NCI-H510A (cell line): Measurements from ENCODE around the gene KNSTRN.

Experiments
- DNase-seq: peaks from one replicate; lab custom pipeline; 2025; lab: John Stamatoyannopoulos, UW

Gene KNSTRN

GRCh38 chr15:40435023-40435709 lies 52.6 kb downstream of the KNSTRN start:
- DNase-seq = no peak

- no peak for DNase-seq
Observed at GRCh38 chr15:40435710-40436089, 53.2 kb downstream of the KNSTRN start.

GRCh38 chr15:40436116-40436891 lies 53.8 kb downstream of the KNSTRN start:
- no peak for DNase-seq

GRCh38 chr15:40436892-40437751 lies 54.6 kb downstream of the KNSTRN start:
- no peak for DNase-seq

- no peak for DNase-seq
Observed at GRCh38 chr15:40437752-40438687, 55.5 kb downstream of the KNSTRN start.

GRCh38 chr15:40438712-40439111 lies 56.2 kb downstream of the KNSTRN start:
- DNase-seq = no peak

- no peak for DNase-seq
Observed at GRCh38 chr15:40439461-40439959, 57.0 kb downstream of the KNSTRN start.

GRCh38 chr15:40439960-40440742 lies 57.6 kb downstream of the KNSTRN start:
- no peak for DNase-seq

GRCh38 chr15:40440743-40441564 lies 58.4 kb downstream of the KNSTRN start, which contains the start of gene BAHD1:
Gene BAHD1 (plus strand): TSS chr15:40440953. CDS start chr15:40458465, 17,512 bp downstream.
- peak; percentile 90 for DNase-seq

GRCh38 chr15:40441565-40442531 lies 59.3 kb downstream of the KNSTRN start:
- DNase-seq = no peak

GRCh38 chr15:40443255-40443654 lies 60.7 kb downstream of the KNSTRN start:
- no peak for DNase-seq

GRCh38 chr15:40443846-40444245 lies 61.3 kb downstream of the KNSTRN start:
- no peak for DNase-seq
